ENCODE measurements around the gene PRKAG2.

Gene PRKAG2

GRCh38 chr7:151868396-151869108 is 8.4 kb downstream of the PRKAG2 start:
- TF ChIP-seq, protein P1, sequence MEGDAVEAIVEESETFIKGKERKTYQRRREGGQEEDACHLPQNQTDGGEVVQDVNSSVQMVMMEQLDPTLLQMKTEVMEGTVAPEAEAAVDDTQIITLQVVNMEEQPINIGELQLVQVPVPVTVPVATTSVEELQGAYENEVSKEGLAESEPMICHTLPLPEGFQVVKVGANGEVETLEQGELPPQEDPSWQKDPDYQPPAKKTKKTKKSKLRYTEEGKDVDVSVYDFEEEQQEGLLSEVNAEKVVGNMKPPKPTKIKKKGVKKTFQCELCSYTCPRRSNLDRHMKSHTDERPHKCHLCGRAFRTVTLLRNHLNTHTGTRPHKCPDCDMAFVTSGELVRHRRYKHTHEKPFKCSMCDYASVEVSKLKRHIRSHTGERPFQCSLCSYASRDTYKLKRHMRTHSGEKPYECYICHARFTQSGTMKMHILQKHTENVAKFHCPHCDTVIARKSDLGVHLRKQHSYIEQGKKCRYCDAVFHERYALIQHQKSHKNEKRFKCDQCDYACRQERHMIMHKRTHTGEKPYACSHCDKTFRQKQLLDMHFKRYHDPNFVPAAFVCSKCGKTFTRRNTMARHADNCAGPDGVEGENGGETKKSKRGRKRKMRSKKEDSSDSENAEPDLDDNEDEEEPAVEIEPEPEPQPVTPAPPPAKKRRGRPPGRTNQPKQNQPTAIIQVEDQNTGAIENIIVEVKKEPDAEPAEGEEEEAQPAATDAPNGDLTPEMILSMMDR (IDR thresholded peaks at IDR 0.05): no peak

DNA sequence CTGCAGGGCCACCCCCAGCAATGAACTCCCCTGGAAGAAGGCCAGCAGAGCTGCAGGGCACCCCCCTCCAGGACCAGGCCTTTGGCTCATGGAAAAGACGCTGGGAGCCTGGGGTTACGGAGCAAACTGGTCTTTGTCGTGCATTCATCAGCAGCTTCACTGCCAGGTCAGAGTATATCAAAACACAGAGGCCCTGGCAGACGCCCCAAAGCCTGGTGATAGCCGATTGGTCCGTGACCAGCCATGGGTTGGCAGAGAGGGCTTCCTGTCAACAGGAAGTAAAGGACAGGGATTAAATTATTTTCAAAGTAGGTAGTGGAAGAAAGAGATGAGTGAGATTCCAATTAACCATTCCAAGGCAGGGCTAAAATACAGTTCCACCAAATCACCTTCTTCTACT is 9.0 kb downstream of the PRKAG2 start:
- TF ChIP-seq, protein P1 (IDR thresholded peaks at IDR 0.05): no peak

DNA sequence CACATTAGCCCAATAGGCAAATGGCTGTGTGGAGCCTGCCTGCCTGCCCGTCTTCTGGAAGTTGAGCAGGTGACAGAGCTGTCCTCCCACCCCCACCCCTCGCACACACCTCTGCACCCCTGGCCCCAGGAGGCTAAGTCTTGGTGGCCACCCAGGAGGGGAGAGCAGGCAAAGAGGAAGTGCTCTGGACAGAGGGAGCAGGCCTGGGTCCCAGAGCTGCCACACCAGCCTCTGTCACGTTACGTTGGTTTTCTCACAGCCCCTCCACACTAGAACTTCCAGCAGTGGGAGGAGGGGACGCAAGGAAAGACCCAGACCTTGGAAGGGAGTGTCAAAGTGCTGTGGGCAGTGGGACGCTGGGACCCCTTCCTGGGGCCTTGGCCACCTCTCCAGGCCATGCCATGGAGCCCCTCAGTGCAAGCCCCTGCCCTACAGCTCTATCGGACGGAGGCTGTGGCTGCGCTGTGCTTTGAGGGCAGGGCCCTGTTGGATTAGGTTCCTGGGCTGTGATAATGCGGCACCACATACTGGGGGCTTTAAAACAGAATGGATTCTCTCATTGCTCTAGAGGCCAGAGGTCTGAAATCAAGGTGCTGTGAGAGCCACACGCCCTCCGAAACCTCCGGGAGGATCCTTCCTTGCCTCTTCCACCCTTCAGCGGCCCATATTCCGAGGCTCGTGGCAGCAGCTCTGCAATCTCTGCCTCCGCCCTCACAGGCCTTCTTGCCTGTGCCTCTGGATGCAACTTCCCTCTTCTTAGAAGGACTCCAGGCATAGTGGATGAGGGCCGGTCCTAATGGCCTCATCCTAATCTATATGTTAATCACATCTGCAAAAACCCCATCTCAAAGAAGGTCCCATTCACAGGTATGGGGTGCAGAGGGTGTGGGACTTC is 9.9 kb downstream of the PRKAG2 start:
- TF ChIP-seq, protein P1 (IDR thresholded peaks at IDR 0.05): no peak

DNA sequence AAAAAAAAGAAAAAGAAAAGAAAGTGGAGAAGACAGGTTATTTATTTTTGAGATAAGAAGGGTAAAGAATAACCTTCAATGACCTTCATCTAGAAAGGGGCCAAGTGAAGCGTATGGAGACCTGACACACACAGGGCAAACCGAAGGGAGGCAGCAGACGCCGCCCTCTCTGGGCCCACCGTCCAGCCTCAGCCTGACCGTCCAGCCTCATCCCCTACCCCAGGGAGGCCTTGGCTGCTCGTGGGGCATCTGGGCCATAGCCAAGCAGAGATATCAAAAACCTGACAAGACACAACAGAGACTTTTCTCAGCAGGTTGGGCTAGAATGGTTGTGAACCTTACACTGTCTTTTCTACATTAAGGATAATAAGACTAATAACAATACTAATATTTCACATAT is 10.9 kb downstream of the PRKAG2 start:
- TF ChIP-seq, protein P1 (IDR thresholded peaks at IDR 0.05): no peak

GRCh38 chr7:151865070-151865670 is 11.7 kb downstream of the PRKAG2 start:
- TF ChIP-seq, protein P1 (IDR thresholded peaks at IDR 0.05): no peak

DNA sequence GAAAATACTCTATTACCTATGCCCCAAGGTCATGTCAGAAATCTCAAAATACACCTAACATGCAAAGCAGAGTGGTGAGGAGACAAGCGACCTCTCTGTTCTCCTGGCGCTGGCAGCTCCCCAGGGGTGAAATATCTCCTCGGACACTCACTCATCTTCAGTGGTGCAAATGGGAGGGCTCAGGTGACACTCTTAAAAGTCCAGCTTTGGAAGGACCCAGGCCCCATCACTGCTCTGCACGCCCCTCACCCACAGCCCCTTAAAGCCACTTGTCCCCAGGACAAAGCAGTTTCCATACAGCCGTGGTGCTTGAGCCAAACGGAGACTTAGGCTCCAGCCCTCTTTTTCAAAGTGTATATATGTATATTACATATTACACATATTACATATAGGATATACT is 12.4 kb downstream of the PRKAG2 start:
- TF ChIP-seq, protein P1 (IDR thresholded peaks at IDR 0.05): no peak

DNA sequence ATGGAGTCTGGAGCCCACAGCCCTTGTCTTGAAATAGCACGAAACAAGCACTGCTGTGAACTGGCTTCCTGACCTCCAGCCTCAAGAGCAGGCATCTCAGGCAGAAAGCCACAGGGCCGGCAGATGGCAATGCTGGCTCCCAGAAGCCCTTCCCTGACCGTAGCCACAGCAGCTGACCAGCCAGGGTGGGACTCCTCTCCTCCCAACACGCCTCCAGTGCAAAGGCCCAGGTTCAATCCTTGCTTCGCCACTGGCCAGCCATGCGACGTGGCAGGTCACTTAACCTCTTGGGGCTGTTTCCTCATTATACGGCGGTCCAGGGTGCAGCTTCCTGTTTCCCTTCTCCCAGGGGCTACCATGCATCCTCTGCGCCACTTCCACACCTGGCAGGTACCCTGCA is 12.8 kb downstream of the PRKAG2 start:
- TF ChIP-seq, protein P1 (IDR thresholded peaks at IDR 0.05): no peak

Data from LNCAP (cell line).